ENCODE data around the gene HOPX.
"Not testable (repeated sequence)": the region's sequence is repeated elsewhere in the genome, so short reads cannot be mapped to it uniquely, and the experiment has no call there.

Gene HOPX

DNA sequence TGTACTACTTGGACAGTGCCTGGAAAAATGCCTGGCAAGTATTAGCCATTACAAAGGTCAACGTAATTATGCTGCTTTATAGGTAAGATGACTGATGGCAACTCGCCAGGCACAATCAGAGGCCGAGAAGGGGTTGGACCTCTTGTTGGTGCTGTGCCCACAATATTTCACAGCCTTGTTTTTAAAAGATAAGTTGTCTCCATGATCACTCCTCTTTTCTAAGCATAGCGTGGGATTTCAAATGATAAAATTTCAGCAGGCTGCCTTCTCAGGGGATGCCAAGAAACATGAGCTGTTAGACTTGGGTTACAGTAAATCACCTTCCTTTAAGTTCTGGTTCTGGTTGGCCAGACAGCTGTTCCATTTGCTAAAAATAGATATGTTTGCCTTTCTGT, 26.9 kb downstream of the HOPX start:
- no peak for DNase-seq (ENCODE audit: low spot score)

GRCh38 chr4:56653461-56654237, 27.4 kb downstream of the HOPX start:
- no peak for DNase-seq (ENCODE audit: low spot score)

DNA sequence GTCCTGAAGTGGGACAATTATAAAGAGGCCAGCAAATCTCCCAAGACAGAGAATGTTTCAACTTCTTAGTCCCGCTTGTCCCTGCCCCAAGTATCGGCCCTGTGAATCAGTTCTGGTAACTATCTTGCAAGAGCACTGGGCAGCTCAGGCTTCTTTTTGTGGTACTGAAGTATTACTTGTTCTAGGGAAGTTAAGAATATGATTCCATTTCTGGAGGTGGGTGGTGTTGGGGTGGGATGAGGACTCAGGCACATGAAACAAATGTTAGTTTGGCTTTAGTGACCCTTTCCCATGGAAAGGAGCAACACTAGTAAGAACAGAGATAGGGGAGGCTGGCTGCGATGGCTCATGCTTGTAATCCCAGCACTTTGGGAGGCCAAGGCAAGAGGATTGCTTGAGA, 28.9 kb downstream of the HOPX start:
- no peak for DNase-seq (ENCODE audit: low spot score)

DNA sequence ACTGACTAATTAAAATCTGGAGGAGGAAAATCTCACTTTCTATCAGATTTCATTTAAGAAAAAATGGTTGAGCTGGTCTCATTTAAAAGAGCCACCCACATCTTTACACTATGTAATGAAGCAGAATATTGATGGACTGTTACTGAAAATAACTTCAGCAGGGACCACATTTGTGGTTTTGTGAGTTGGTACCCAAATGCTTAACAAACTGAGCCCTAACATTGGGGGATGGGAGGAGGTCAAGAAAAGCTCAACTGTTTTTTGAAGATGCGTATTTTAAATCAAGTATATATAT, 30.1 kb downstream of the HOPX start:
- DNase-seq (ENCODE audit: low spot score) = no peak

- peak; percentile 21 for DNase-seq (ENCODE audit: low spot score)
Measured at GRCh38 chr4:56650262-56651055, 30.6 kb downstream of the HOPX start.

DNA sequence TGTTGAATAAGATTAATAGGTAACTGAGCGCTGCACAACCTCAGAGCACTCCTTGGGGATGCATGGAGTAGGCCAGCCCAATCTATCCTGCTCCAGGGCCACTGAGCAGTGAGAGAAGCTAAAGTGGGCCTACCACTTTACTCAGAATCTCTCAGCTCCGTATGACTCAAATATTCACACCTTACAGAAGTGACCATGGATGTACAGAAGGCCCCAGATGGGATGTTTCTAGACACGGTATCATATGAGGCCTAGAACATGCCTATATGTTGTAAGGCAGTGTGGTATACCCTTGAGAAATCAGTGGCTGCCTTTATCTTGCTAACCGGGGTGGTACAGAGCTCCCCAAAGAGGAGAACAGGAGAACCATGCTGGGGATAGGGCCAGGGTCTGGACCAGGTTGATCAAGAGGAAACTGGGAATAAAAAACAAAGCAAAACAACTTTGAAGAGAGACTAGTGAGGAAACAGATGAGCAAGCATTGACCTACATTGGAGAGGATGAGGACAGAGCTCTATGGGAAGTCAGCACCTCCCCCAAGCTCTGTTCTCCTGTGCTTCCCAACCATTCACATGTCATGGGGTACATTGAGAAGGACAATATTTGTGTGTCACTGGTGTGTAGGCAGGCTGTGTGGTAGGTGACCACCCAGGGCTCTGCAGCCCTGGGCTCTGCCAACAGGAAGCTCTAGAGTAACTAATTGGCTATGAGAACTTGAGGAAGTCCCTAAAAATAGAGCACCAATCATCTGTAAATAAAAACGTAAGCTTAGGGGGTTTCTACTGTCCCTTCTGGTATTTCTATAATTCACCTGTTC, 31.4 kb downstream of the HOPX start:
- DNase-seq (ENCODE audit: low spot score) = no peak

DNA sequence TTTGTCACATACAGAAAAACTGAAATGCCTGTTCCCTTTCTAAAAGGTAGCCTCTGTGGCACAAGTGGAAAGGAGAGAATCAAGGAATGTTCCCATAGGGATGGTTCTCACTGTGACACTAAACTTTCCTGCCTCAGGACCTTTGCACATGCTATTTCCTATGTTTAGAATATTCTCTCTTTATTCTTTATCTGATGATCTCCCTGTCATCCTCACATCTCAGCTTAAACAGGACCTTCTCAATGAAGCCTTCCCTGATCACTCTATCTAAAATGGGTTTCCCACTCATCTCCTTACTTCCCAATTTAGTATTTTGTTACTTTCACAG, 32.3 kb downstream of the HOPX start:
- DNase-seq (ENCODE audit: low spot score) = no peak

DNA sequence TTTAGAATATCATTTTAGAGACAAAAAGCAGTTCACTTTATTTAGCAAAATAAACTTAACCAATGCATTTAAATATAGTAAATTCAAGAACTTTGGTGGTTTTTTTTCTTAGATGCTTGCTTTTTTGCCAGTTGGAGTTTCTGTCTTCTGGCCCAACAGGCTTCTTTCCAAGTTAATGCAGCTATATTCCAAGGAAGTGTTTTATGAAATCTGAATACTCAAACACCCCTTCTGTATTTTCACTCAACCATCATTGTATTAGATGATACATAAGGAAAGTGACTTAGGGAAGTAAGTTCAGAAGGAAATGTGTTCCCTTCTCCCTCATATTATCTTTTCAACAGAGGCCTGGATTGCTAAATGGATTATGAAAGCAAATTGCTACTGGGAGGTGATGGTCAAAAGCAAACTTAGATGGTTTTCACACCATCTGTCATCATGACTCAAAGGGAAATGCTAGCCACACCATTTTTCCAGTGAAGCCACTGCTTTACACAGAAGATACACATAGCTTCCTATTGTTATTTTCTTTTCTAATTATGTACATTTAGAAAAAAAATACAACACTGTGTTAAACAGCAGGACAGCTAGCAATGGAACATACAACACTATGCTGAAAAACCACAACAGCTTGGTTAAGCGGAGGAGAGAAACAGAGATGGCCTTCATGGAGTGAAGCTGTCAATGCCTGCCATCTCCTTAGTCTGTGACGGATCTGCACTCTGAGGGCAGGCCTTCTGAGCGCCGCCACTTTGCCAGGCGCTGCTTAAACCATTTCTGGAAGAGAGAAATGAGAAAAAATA, 32.9 kb downstream of the HOPX start:
- no peak for DNase-seq (ENCODE audit: low spot score)

GRCh38 chr4:56646341-56646740, 34.8 kb downstream of the HOPX start:
- DNase-seq (ENCODE audit: low spot score) = no peak

DNA sequence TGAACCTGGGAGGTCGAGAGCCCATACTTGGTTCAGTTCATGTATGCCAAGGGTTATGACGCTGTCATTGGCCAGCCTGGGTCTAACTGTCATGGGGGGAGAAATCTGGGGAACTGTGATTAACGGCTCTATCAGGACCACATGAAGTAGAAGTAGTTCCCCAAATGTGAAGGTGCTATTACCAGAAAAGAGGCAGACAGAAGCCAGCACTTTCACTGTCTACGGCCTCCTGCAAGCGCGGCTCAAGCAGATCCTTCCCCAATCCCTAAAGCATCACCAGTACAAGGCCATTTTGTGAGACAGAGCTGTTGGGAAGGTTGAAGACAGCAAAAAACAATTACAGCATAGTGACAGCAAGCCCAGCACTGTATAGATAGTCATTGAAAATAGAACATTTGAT, 37.5 kb downstream of the HOPX start:
- no peak for DNase-seq (ENCODE audit: low spot score)

DNA sequence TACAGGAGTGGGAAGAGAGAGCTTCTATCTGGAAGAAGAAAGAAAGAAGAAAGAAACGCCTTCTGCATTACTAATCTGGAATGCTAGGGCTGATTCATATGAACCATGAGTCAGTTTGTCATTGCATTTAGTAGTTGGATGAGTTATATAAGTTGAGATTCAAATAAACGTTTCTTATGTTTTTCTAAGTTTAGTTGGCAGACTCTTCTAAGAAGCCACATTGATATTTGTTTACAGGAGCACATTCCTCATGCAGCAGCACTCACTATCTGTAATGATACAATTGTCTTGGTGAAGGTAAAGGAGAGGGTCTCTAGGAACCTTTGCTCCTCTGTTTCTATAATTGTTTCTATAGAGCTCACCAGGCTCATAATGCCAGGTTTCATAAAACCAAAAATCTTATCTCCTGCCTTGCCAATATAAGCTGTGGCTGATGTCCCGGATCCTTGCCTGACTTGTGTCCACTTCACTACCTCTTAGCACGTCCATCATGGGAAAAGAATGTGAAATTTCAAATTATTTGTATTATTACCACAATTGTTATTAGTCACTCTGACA, 39.5 kb downstream of the HOPX start:
- no peak for DNase-seq (ENCODE audit: low spot score)

DNA sequence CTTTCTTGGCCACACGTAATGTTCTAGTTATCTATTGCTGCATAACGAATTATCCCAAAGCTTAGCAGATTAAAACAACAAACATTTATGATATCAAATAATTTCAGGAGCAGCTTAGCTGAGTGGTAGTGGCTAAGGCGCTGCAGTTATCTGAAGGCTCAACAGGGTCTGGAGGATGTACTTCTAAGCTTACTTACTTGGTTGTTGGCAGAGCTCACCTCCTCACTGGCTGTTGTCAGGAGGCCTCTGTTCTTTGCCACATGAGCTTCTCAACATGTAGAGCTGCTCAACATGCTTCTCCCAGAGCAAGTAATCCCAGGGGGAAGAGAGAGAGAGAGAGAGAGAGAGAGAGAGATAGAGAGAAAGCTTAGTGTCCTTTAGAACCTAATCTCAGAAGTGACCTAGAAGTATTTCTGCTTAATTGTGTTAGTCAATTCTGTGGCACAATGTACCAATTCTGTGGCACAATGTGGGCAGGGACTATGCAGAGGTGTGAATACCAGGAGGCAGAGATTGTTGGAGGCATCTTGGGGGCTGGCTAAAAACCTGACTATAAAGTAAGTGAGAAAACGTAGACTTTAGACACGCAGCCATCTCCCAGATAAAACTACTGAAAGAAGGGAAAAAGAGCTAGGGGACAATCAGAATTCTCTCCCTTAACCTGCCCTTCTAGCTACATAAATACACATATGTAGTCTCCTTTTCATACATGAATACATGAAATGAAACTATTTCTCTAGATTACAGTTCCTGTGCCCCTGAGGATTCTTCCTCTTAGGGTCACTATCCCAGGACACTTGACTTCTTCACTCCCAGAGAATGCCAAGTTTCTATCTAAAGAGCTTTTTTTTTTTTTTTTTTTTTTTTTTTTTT, 40.2 kb downstream of the HOPX start:
- DNase-seq (ENCODE audit: low spot score) = no peak

- DNase-seq (ENCODE audit: low spot score) = no peak
Measured at GRCh38 chr4:56637791-56638190, 43.3 kb downstream of the HOPX start.

GRCh38 chr4:56637154-56637553, 43.9 kb downstream of the HOPX start:
- DNase-seq (ENCODE audit: low spot score) = no peak

DNA sequence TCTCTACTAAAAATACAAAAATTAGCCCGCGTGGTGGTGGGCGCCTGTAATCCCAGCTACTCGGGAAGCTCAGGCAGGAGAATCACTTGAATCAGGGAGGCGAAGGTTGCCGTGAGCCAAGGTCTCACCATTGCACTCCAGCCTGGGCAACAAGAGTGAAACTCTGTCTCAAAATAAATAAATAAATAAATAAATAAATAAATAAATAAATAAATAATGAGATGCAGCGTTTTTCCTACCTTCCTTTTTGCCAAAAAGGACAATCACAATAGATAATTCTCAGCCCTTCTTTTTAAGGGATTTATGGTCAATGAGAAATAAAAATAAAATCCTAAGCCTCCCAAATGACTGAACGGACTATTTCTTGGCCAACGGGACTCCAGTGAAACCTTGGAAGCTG, 46.1 kb downstream of the HOPX start:
- DNase-seq (ENCODE audit: low spot score) = not testable (repeated sequence)

- DNase-seq (ENCODE audit: low spot score) = no peak
Measured at GRCh38 chr4:56633486-56633885, 47.6 kb downstream of the HOPX start.

DNA sequence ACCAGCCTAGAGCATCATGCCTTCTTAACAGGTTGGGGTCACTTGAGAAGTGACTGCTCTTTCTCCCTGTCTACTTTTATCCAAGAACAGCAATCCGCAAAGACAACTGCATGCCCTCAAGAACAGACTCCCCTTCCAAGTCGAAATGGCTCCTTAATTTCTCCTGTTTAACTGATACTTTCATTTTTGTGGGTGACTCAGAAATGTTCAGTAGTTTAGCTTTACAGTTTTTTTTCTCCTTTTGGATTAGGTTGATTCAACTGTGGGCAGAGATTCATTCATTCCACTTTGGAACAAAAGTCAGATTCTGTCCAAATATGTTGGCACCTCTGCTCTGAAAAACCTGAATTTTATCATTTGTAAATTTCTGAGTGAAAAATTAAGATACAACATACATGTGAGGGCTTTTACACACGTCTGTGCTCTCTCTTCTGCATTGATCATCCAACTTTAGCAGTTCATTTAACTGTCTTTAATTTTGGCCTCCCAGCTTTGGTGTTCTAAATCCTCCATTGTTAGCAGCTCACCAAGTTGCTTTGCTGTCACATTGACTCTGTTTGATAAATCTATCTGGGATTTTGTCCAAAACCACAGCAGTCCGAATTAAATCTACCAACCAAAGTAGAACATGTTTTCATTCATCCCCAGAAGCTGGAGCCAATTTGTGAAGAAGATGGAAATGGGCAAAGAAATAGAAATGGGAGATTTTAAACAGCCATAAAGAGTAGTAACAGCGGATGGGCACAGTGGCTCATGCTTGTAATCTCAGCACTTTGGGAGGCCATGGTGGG, 50.0 kb downstream of the HOPX start:
- no peak for DNase-seq (ENCODE audit: low spot score)

GRCh38 chr4:56628592-56628991, 52.5 kb downstream of the HOPX start:
- DNase-seq (ENCODE audit: low spot score) = no peak

GRCh38 chr4:56627985-56628384, 53.1 kb downstream of the HOPX start:
- DNase-seq (ENCODE audit: low spot score) = no peak

DNA sequence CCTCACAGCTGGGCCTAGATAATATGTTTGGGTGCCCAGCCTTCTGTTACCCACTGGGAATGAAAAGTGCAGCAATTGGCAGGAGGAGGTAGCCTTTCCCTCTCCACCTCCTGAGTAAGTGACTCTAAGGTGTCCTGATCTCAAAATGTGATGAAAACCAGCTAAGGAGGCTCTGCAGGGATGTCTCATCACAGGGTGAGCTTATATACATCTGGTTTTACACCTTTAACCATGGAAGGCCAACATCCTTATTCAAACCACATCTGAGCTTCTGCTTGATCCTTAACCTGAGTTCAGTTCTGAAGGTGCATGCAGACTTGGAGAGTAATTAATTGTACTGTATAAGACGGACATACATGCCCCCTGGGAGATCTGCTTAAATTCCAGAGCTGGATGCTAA, 53.7 kb downstream of the HOPX start:
- no peak for DNase-seq (ENCODE audit: low spot score)

All from HuH-7 (cell line).